ENCODE results near the gene METAP1D. TPM values are rescaled to one million over a fixed set of nuclear protein-coding genes. Genes with fewer than 3 reads are reported as not detected.

Gene METAP1D
- total RNA-seq, 1 donor from 2014 or later = 4.6 TPM

DNA sequence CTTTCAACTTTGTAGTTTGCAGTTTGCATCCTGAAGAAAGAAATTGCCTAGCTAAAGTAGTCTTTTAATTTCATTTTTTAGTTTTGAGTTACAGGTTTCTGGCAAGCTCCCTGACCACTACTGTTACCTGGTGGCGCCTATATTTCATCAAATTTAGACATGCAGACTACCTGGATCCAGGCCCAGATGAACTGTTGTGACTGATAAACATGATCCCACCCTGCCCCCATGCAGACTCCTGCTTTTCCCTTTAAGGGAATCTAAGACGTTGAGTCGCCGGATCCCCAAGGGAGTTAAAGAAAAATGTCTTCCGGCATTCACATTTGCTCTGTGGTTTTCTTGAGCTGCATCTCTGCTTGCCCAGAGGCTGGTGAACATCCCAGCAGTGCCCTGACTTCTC is 22.2 kb downstream of the METAP1D start:
- Mint-ChIP-seq H3K27ac (ENCODE audit: unreplicated experiment) (peak overlapping the region; percentile 76), H3K4me1 (ENCODE audit: low read depth) (peaks cover 33% of the 10 kb centered on the region), H3K36me3 (ENCODE audit: low read depth) (no peaks in the 10 kb centered on the region), H3K27me3 (ENCODE audit: low read depth) (no peaks in the 10 kb centered on the region), H3K4me3 (ENCODE audit: unreplicated experiment) (peak overlapping the region; percentile 54), H3K9me3 (ENCODE audit: low read depth) (no peaks in the 10 kb centered on the region)
- TF ChIP-seq, protein P1, sequence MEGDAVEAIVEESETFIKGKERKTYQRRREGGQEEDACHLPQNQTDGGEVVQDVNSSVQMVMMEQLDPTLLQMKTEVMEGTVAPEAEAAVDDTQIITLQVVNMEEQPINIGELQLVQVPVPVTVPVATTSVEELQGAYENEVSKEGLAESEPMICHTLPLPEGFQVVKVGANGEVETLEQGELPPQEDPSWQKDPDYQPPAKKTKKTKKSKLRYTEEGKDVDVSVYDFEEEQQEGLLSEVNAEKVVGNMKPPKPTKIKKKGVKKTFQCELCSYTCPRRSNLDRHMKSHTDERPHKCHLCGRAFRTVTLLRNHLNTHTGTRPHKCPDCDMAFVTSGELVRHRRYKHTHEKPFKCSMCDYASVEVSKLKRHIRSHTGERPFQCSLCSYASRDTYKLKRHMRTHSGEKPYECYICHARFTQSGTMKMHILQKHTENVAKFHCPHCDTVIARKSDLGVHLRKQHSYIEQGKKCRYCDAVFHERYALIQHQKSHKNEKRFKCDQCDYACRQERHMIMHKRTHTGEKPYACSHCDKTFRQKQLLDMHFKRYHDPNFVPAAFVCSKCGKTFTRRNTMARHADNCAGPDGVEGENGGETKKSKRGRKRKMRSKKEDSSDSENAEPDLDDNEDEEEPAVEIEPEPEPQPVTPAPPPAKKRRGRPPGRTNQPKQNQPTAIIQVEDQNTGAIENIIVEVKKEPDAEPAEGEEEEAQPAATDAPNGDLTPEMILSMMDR (IDR thresholded peaks at IDR 0.05) = no peak
- DNase-seq (ENCODE audit: low spot score) = no peak

DNA sequence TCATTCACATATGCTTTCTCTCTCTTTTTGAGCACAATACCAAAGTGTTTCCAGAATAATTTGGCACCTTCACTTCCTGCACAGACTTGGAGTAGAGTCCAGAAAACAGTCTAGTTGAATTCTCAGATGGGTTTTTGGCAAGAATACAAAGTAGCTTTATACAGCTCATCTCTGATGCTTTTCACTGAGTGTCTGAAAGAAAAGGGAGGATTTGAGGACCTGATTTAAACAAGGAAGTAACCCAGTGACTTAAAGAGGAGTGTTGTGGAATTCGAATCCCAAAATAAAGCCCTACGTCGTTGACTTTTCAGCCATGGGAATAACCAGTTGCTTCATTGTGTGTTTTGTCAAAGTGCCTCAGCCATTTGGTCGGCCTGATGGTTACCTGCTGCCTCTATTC is 31.8 kb downstream of the METAP1D start:
- no peak for DNase-seq (ENCODE audit: low spot score)
- Mint-ChIP-seq H3K4me1 (ENCODE audit: low read depth) (peaks cover 20% of the 10 kb centered on the region), H3K9me3 (ENCODE audit: low read depth) (no peaks in the 10 kb centered on the region), H3K27me3 (ENCODE audit: low read depth) (no peaks in the 10 kb centered on the region), H3K4me3 (ENCODE audit: unreplicated experiment) (no peak overlapping the region), H3K27ac (ENCODE audit: unreplicated experiment) (no peak overlapping the region), H3K36me3 (ENCODE audit: low read depth) (no peaks in the 10 kb centered on the region)
- TF ChIP-seq, protein P1 (IDR thresholded peaks at IDR 0.05) = no peak

DNA sequence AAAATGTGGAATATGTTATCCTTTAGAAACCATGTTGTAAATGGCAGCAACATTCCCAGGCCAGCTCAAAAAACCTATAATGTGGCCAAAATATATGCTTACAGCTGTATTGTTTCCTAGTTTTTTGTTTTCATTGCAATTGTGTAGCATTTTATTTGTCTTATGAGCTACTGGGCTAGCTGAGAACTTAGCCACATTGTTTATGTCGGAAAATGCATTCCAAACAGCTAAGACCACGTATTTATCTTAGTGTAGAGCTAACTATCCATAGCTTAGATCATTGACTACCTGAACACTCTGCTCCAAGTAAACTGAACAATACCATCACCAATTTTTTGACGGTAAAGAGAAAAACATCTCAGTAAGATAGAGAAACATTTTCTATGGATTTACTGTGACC is 38.4 kb downstream of the METAP1D start:
- Mint-ChIP-seq H3K4me1 (ENCODE audit: low read depth) (peaks cover 13% of the 10 kb centered on the region), H3K9me3 (ENCODE audit: low read depth) (no peaks in the 10 kb centered on the region), H3K27me3 (ENCODE audit: low read depth) (no peaks in the 10 kb centered on the region), H3K27ac (ENCODE audit: unreplicated experiment) (no peak overlapping the region), H3K4me3 (ENCODE audit: unreplicated experiment) (no peak overlapping the region), H3K36me3 (ENCODE audit: low read depth) (no peaks in the 10 kb centered on the region)
- TF ChIP-seq, protein P1 (IDR thresholded peaks at IDR 0.05) = no peak
- no peak for DNase-seq (ENCODE audit: low spot score)

DNA sequence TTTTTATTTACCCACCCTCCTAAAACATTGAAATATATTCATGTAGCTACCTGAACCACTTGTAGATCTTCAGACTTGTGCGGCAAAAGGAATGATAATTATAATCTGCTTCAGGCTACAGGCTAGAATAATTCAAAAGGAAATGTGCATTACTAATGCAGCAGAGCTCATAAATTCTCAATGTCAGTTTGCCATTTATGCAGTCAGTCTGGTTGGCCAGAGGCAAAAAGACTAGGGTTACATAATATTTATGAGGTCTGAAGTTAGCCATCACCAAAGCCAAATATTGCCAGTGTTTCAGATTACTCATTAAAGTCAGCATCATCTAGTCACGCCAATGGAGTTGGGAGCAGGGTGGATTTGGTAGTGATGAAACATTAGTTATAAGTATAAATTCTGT is 38.9 kb downstream of the METAP1D start:
- H3K27me3 Mint-ChIP-seq (ENCODE audit: low read depth) = no peaks in the 10 kb centered on the region
- peaks cover 13% of the 10 kb centered on the region for H3K4me1 Mint-ChIP-seq (ENCODE audit: low read depth)
- H3K4me3 Mint-ChIP-seq (ENCODE audit: unreplicated experiment) = no peak overlapping the region
- no peaks in the 10 kb centered on the region for H3K36me3 Mint-ChIP-seq (ENCODE audit: low read depth)
- DNase-seq (ENCODE audit: low spot score) = no peak
- no peaks in the 10 kb centered on the region for H3K9me3 Mint-ChIP-seq (ENCODE audit: low read depth)
- TF ChIP-seq, protein P1 (IDR thresholded peaks at IDR 0.05) = no peak
- H3K27ac Mint-ChIP-seq (ENCODE audit: unreplicated experiment) = no peak overlapping the region

DNA sequence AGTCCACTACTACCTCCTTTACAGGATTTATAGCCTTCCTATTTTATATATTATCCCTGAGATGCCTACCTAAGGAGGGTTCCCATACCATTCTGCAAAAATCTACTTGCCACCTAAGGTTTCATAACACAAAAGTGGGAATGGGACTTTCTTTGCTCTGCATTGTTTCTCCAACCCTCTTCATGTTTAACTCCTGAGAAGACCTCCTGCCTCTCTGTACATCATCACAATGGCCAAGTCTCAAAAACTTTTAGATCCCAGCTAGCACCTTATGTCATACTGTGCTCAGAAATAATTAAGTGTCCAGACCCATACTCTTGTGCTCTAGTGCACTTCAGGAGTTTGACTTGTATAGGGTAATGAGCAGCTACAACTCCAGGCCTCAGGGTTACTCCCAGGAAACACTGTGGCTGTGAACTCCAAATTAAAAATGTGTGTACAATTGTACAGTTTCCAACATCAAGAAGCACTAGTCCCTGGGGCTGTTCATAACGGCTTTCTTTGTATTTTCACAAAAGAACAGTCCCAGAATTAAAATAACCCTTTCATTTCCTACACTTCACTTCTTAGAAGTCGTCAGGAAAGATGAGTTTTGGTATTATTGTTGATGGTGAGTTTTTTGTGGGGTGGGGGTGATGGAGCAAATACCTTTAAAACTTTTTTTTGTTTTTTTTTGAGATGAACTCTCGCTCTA is 39.4 kb downstream of the METAP1D start:
- Mint-ChIP-seq H3K4me3 (ENCODE audit: unreplicated experiment) (no peak overlapping the region), H3K36me3 (ENCODE audit: low read depth) (no peaks in the 10 kb centered on the region), H3K4me1 (ENCODE audit: low read depth) (peaks cover 13% of the 10 kb centered on the region), H3K27me3 (ENCODE audit: low read depth) (no peaks in the 10 kb centered on the region), H3K27ac (ENCODE audit: unreplicated experiment) (no peak overlapping the region), H3K9me3 (ENCODE audit: low read depth) (no peaks in the 10 kb centered on the region)
- TF ChIP-seq, protein P1 (IDR thresholded peaks at IDR 0.05) = no peak
- DNase-seq (ENCODE audit: low spot score) = no peak
